Lung (tissue), 12 donors: Measurements from ENCODE around the gene RAD18. TPM values are rescaled to one million over a fixed set of nuclear protein-coding genes. Genes with fewer than 3 reads are reported as not detected.

Experiments
- ATAC-seq: fragments of 200-7000 bp; cut with Tn5 transposase; one replicate; pipeline ENCODE4 v1.9.1; 2020; ENCODE audit warnings: moderate number of reproducible peaks; ENCODE audit not compliant: insufficient read depth, low FRiP score
- DNase-seq, 3 donors: peaks; one replicate each; pipeline ENCODE4 v3.0.0-alpha.2; 2013 to 2017
- H3K27ac ChIP-seq, 2 donors: one replicate each; pipeline ENCODE4 v1.5.1; 2013; ENCODE audit warnings: mild to moderate bottlenecking in 2 of 2, moderate library complexity in 2 of 2, control low read depth in 1 of 2, inconsistent platforms in 1 of 2, low read depth in 1 of 2, low read length in 1 of 2
- H3K27me3 ChIP-seq, 3 donors: one replicate each; pipeline ENCODE4 v1.5.1; 2013; ENCODE audit warnings: low read length in 2 of 3; ENCODE audit not compliant: control insufficient read depth in 3 of 3, insufficient read depth in 3 of 3
- H3K36me3 ChIP-seq, 4 donors: one replicate each; pipeline ENCODE4 v1.5.1; 2013; ENCODE audit warnings: low read length in 4 of 4, mild to moderate bottlenecking in 1 of 4, moderate library complexity in 1 of 4; ENCODE audit not compliant: control insufficient read depth in 4 of 4, insufficient read depth in 4 of 4
- H3K4me1 ChIP-seq, 5 donors: one replicate each; pipeline ENCODE4 v1.5.1; 2013; ENCODE audit warnings: low read length in 5 of 5, mild to moderate bottlenecking in 2 of 5, moderate library complexity in 1 of 5; ENCODE audit not compliant: control insufficient read depth in 5 of 5, insufficient read depth in 5 of 5
- H3K4me3 ChIP-seq: one replicate; pipeline ENCODE4 v1.5.1; 2013; ENCODE audit warnings: mild to moderate bottlenecking, control low read depth, moderate library complexity
- H3K9ac ChIP-seq, 2 donors: one replicate each; pipeline ENCODE4 v1.5.1; 2013; ENCODE audit warnings: low read length in 2 of 2, control low read depth in 1 of 2; ENCODE audit not compliant: insufficient read depth in 1 of 2
- H3K9me3 ChIP-seq, 4 donors: one replicate each; pipeline ENCODE4 v1.5.1; 2013; ENCODE audit warnings: low read length in 3 of 4, mild to moderate bottlenecking in 1 of 4, moderate library complexity in 1 of 4; ENCODE audit not compliant: control insufficient read depth in 4 of 4, insufficient read depth in 3 of 4
- WGBS, 2 donors: extraction: QIAGEN DNeasy Blood & Tissue Kit; methylation state at CpG; one replicate each; pipeline ENCODE4 v1.1.7; 2013; 5-methylcytosine and 5-hydroxymethylcytosine counted together
- polyA plus RNA-seq, 2 donors: library from polyadenylated mRNA; stranded (reverse); fragments of 200-250 nt; gene quantifications; one replicate each; pipeline ENCODE4 v1.2.1, GENCODE V29; 2013
- total RNA-seq, 2 donors: library from RNA; depleted of rRNA in 1 of 2; stranded (reverse); fragments of >200 nt in 1 of 2; gene quantifications; one replicate each; pipeline ENCODE4 v1.2.1, GENCODE V29; 2014 to 2021
- TF ChIP-seq, protein P1 (sequence below): IDR thresholded peaks from 2 replicates; pipeline ENCODE4 v1.5.1; 2012; ENCODE audit warnings: mild to moderate bottlenecking; ENCODE audit errors: control extremely low read depth, extremely low read depth
- donor health status: control.
- donor health status: control.
- donor health status: Bipolar disorder and iron deficiency.
- donor health status: healthy.
- donor health status: DM: yes; HTN: yes; CAD: no.

The RAD18 gene
- total and polyA plus RNA-seq, 4 donors, result 2.1 to 23.6 (median 6.3) TPM

GRCh38 chr3:8857720-8858367 is 105.4 kb downstream of the RAD18 start:
- DNase-seq, result no peak
- Histone ChIP-seq H3K4me1 (no peaks in the 10 kb centered on the region), H3K36me3 (no peaks in the 10 kb centered on the region), H3K4me3 (no peak overlapping the region), H3K9ac (no peak overlapping the region), H3K27ac (no peak overlapping the region), H3K27me3 (no peaks in the 10 kb centered on the region), H3K9me3 (no peaks in the 10 kb centered on the region)
- TF ChIP-seq, protein P1, sequence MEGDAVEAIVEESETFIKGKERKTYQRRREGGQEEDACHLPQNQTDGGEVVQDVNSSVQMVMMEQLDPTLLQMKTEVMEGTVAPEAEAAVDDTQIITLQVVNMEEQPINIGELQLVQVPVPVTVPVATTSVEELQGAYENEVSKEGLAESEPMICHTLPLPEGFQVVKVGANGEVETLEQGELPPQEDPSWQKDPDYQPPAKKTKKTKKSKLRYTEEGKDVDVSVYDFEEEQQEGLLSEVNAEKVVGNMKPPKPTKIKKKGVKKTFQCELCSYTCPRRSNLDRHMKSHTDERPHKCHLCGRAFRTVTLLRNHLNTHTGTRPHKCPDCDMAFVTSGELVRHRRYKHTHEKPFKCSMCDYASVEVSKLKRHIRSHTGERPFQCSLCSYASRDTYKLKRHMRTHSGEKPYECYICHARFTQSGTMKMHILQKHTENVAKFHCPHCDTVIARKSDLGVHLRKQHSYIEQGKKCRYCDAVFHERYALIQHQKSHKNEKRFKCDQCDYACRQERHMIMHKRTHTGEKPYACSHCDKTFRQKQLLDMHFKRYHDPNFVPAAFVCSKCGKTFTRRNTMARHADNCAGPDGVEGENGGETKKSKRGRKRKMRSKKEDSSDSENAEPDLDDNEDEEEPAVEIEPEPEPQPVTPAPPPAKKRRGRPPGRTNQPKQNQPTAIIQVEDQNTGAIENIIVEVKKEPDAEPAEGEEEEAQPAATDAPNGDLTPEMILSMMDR, result no peak
- no peak for ATAC-seq
- 96 to 98% methylated on average over 8 of the region's 8 CpGs for WGBS, 2 donors

DNA sequence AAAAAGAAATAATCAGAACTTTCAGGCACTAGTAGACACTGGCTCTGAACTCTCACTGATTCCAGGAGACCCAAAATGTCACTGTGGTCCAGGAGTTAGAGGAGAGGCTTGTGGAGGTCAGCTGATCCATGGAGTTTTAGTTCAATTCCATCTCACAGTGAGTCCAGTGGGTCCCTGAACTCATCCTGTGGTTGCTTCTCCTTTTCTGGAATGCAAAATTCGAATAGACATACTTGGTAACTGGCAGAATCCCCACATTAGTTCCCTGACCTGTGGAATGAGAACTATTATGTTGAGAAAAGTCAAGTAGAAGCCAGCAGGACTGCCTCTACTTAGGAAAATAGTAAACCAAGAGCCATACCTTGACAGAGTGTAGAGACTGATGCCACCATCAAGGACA is 106.6 kb downstream of the RAD18 start:
- H3K36me3 ChIP-seq, result no peaks in the 10 kb centered on the region
- no peaks in the 10 kb centered on the region for H3K4me1 ChIP-seq
- H3K27ac ChIP-seq, result no peak overlapping the region
- ATAC-seq (no peak), DNase-seq (no peak)
- no peak overlapping the region for H3K4me3 ChIP-seq
- H3K9me3 ChIP-seq, result no peaks in the 10 kb centered on the region
- TF ChIP-seq, protein P1, result no peak
- no peak overlapping the region for H3K9ac ChIP-seq
- H3K27me3 ChIP-seq, result no peaks in the 10 kb centered on the region
- WGBS, 2 donors, result 82 to 83% methylated on average over 1 of the region's 1 CpG

GRCh38 chr3:8856071-8856470 is 107.2 kb downstream of the RAD18 start:
- TF ChIP-seq, protein P1, result no peak
- Histone ChIP-seq H3K27me3 (no peaks in the 10 kb centered on the region), H3K4me3 (no peak overlapping the region), H3K4me1 (no peaks in the 10 kb centered on the region), H3K36me3 (no peaks in the 10 kb centered on the region), H3K9me3 (no peaks in the 10 kb centered on the region), H3K9ac (no peak overlapping the region), H3K27ac (no peak overlapping the region)
- 97% methylated on average over 10 of the region's 10 CpGs for WGBS, 2 donors
- no peak for DNase-seq
- ATAC-seq, result no peak

- Histone ChIP-seq H3K27me3 (no peaks in the 10 kb centered on the region), H3K4me1 (no peaks in the 10 kb centered on the region), H3K9ac (no peak overlapping the region), H3K4me3 (no peak overlapping the region), H3K36me3 (no peaks in the 10 kb centered on the region), H3K27ac (no peak overlapping the region), H3K9me3 (no peaks in the 10 kb centered on the region)
- 95 to 96% methylated on average over 4 of the region's 4 CpGs for WGBS, 2 donors
- TF ChIP-seq, protein P1, result no peak
- DNase-seq (no peak), ATAC-seq (no peak)
Measured at GRCh38 chr3:8854656-8855055, 108.6 kb downstream of the RAD18 start.
